HG02678 (cell line): ENCODE data around the gene RIOK2.

Experiments used
- ATAC-seq: cut with Tn5 transposase; IDR thresholded peaks from one replicate; pipeline ENCODE4 v1.9.1; 2021; ENCODE audit warnings: mild to moderate bottlenecking, moderate library complexity; ENCODE audit not compliant: unreplicated experiment

RIOK2 gene

DNA sequence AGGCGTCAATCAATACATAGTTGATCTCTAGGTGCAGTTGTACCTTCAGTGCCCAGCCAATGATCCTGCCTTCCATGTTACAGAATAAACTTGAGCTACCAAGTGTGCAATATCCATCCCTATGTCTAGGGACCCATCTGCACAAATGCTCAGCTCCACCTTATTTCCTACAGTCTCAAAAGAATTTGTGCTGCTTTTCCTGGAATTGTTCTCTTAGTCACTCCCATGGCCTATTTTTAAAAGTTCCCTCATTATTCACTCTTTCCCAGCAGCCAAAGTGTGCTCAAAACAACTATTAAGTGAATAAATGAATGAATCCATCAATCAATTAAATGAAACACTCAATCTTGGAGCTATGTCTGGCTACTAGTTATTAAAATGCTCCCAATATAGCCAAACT, 55.3 kb downstream of the RIOK2 start:
- ATAC-seq: no peak

DNA sequence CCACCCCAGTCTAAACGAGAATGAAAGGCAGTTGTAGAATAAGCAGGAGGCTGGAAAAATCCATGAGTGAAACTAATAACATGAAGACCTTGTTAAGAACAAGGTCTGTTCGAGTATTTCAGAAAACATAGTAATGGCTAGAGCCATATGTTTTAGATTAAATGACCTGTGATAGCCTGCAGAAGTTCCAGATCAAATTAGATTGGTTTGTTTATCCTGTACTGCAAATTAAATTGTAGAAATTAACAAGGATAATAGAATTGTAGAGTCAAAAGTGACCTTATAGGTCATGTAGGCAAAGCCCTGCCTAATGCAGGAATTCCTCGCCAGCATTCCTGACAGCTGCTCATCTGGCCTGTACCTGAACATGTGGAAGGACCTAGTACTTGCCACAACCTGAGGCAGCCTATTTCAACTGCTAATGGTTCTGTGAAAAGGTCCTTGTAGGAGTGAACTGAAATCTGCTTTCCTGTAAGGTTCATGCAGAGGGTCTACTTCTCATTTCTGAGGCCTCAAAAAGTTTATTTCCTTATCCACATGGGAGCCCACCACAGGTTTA, 57.8 kb downstream of the RIOK2 start:
- ATAC-seq: no peak

DNA sequence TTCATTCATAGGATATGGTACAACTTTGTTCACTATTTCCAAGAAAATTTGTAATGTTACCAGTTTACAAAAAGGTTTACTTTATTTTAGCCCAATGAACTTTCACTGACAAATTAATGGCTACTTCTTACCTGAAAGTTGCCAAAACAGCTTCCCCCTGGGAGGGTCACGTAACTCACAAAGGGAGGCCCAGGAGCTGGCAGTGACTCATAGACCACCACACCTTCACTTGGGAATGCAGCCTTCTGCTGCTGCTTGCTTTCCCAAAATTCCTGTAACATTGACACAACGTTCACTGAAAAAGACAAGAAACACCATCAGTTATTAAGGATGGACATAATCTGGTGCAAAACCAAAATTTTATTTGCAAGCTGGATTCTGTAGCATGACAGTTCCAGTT, 58.7 kb downstream of the RIOK2 start:
- no peak for ATAC-seq

DNA sequence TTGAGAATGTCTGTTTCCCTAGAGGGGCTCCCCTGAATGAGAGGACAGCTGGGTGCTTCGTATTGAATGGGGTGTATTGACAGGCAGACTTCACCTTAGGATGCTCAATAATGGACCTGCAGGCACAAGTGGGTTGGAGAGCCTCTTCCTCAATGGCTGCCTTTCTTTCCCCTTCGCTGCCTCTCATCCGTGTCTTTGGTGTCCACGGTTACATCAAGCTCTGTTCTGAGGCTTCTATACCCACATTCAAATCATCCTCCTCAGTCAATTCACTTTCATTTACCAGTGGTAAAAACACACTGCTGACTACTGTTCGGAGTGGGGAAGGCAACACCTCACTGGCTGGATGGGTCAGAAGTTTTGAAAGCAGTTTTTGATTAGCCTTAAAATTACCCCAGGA, 61.2 kb downstream of the RIOK2 start:
- ATAC-seq: no peak

DNA sequence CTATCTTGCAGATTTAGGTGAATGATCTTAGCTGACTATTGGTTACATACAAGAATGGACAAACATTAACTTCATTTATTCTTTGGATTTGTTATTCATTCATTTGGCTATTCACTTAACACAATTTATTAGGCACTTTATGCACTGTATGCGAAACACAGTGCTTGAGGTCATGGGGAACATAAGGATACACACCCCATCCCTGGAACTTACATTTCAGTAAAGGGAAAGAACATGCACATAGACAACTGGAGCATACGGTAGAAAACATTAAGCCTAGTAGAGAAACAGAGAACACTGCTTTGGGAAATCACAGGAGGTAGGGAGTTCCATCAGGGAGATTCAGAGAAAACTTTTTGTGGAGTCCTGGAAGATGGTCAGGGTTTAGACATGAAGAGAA, 62.9 kb downstream of the RIOK2 start:
- no peak for ATAC-seq

DNA sequence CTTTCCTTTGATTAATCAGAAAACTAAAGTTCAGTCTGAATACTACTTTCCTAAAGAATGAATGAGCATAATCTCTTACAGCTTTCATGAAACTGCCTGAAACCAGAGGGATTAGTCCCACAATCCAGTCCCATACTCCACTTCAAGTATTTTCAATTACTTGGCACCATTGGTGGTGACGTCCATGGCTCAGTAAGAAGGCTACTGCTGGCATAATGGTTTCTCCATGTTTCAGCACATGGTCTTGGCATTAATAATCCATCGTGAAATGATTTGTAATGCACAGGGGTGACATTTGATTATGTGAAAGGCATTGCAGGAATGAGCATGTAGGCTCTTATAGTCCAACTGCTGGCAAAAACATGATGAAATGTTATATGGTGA, 64.0 kb downstream of the RIOK2 start:
- ATAC-seq: no peak

DNA sequence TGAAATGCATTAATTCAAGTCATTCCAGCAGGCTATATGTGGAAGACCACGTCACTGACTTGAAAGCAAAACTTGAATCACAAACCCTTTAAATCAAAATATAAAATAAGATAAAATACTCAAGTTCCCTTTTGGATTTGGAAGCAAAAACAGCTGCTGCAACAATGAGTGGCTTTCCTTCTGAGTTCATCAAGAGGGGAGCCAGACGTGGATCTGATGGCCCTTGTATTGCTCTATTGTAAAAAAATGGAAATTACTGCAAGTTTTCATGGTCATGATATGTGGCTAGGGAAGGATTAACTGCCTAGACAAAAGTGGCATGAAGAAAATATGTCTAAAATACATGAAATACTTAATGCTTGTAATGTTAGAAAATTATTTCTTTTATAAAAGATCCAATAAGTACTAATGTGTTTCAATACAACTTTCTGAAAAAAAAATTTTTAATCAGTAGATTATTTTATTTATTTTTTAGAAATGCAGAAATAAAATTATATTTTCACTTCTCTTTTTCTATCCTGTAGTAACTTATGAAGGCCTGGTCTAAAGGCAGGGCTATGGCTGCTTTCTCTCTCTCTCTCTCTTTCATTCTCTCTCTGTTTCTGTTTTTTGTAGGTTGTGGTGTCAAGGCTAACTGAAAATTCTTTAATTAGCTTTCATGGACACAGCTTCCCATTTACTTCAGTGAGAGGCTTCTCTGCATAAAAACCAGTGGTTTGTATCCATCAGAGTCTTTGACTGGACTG, 64.6 kb downstream of the RIOK2 start:
- no peak for ATAC-seq

DNA sequence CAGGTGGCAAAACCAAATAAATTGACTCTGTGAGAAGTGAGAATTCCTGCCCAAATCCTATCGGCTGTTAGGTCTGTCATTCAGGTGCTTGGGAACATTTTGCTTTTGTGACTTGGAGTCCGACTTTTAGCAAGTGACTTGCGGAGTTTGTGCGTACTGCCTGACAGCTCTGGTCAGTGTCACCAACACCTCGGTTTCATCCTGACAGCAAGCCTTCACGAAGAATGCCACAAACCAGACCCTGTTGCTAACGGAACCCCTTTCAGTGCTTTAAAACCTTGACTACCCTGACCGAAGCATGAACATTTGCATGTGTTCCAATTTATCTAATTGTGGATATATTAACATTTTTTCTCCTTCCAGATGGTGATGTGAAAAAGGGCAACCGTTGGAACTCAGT, 67.1 kb downstream of the RIOK2 start:
- ATAC-seq: no peak

DNA sequence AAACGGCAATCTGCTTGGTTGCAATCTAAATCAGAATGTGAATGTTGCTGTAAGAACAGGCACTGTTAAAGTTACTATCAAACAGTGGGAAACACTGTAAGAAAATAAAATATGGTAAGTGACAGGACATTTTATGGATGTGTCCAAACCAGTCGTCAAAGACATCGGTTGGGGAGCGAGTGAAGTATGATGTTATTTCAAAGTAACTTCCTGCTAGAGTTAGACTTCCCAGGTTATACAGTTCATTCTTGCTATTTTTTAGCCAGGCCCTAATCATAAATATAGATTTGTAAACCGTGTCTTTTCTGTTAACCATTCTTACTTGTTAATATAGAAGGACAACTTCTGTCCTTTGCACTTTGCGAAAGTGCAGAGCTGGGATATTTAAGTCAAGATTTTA, 70.8 kb downstream of the RIOK2 start:
- ATAC-seq: no peak

DNA sequence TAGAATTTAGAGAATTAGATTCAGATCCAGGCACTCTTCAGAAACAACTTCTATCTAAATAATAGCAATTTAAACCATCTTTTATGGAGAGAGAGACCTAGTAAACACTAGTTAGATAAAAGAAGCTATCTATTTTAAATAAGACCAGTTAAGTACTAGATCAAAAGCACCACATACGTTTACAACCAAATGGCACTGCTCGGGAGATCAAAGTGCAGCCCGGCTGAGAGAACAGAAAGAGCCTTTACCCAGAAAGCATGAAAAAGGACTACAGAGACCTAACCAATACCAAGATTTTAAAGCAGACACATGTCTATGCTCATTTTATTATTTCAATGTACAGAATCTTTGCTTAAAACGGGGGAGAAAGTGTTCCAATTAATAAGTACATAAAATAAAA, 71.4 kb downstream of the RIOK2 start:
- no peak for ATAC-seq

DNA sequence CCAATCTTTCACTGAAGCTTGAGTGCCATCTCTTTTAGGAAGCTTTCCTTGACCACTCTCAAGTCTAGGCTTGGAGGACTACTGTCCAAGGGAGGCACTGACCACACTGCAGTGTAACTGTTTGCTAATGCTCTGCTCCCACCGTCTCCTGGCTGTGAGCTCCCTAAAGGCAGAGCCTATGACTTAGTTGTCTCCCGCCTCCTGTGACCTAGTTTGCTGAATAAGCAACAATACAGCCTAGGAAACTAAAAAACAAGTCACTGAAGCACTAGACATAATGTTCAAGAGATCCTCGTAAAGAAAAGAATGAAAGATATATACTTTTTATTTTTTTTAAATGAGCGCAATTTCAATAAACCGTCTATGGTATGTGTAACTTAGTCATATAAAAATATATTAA, 72.0 kb downstream of the RIOK2 start:
- ATAC-seq: no peak
